Measurements from ENCODE around the gene SCMH1.
"Not testable (repeated sequence)": the region's sequence is repeated elsewhere in the genome, so short reads cannot be mapped to it uniquely, and the experiment has no call there.

Gene SCMH1

DNA sequence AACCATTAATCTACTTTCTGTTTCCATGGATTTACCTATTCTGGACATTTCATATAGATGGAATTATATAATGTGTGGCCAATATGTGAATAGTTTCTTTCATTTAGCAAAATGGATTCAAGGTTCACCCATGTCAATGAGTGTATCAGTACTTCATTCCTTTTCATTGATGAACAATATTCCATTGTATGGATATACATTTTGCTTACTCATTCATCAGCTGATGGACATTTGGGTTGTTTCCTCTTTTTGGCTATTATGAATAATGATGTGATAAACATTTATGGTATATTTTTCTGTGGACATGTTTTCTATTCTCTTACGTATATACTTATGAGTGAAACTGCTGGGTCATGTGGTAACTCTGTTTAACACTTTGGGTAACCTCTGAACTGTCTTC, 97.8 kb downstream of the SCMH1 start:
- Histone ChIP-seq H3K4me3 (no peak overlapping the region), H3K27ac (no peak overlapping the region)
- DNase-seq (ENCODE audit: low spot score), result no peak
- TF ChIP-seq CTCF (IDR thresholded peaks at IDR 0.05), result no peak

DNA sequence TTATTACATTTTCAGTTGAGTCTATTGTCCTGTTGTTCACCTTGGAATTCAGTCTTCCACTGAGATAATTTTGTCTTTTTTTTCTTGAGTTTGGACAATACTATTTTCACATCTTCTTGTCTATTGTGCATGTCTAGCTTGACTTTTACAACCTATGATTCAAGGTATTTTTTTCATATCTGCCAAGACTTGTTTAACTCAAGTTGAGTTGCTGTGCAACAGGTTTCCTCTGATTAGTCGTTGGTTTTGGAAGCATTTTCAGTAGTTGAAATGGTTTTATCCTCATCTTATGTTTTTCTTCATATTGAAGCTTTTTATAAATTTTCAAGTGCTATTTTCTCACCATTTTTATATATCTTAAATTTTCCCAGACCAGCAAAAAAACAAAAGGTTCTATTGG, 103.6 kb downstream of the SCMH1 start:
- H3K27ac ChIP-seq, result no peak overlapping the region
- no peak overlapping the region for H3K4me3 ChIP-seq
- DNase-seq (ENCODE audit: low spot score), result no peak
- no peak for TF ChIP-seq CTCF (IDR thresholded peaks at IDR 0.05)

DNA sequence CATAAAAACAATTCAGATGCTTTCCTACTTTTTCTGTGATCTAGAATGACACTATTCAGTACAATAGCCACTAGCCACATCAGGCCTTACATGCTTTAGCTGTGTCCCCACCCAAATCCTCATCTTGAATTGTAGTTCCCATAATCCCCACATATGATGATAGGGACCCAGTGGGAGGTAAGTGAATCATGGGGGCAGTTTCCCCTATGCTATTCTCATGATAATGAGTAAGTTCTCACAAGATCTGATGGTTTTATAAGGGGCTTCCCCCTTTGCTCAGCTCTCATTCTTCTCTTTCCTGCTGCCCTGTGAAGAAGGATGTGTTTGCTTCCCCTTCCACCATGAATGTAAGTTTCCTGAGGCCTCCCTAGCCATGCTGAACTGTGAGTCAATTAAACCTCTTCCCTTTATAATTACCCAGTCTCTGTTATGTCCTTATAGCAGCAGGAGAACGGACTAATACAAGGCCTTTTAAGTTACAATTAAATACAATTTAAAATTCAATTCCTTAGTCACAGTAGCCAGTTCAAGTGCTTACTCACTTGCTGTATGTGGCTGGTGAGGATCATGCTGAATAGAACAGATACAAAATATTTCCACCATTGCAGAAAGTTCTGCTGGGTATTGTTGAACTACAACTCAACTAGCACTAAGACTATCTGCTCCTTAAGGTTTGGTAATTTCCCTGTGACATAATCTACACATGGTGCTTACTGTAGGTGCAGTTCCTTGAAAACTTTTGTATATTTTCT, 106.7 kb downstream of the SCMH1 start:
- H3K27ac ChIP-seq, result no peak overlapping the region
- DNase-seq (ENCODE audit: low spot score), result no peak
- no peak for TF ChIP-seq CTCF (IDR thresholded peaks at IDR 0.05)
- H3K4me3 ChIP-seq, result no peak overlapping the region

DNA sequence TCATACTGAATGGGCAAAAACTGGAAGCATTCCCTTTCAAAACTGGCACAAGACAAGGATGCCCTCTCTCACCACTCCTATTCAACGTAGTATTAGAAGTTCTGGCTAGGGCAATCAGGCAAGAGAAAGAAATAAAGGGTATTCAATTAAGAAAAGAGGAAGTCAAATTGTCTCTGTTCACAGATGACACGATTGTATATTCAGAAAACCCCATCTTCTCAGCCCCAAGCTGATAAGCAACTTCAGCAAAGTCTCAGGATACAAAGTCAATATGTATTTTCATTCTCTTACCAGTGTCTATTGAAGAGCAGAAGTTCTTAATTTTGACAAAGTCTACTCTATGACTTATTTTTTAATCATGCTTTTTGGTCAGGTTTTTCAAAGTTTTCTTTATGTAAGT, 107.8 kb downstream of the SCMH1 start:
- DNase-seq (ENCODE audit: low spot score); H3K27ac ChIP-seq; H3K4me3 ChIP-seq: not testable (repeated sequence)

GRCh38 chr1:41122851-41123518, 119.1 kb downstream of the SCMH1 start:
- no peak for TF ChIP-seq CTCF (IDR thresholded peaks at IDR 0.05)
- no peak for DNase-seq (ENCODE audit: low spot score)
- Histone ChIP-seq H3K4me3 (no peak overlapping the region), H3K27ac (no peak overlapping the region)

DNA sequence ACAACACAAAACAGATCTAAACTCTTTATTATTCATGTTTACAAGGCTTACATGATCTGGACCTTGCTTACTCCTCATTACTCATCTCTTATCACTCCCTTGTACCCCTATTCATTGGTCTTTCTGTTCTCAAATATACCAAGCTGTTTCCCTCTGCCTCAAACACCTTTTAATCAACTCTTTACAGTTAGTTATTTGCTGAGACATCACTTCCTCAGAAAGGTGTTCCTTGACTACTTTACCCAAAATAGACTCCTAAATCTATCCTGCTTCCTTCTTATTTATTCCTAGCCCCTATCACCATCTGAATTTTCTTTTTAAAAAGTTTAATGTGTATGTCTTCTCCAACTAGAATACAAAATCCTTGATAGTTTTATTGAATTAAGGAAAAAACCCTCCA, 120.0 kb downstream of the SCMH1 start:
- no peak for DNase-seq (ENCODE audit: low spot score)
- TF ChIP-seq CTCF (IDR thresholded peaks at IDR 0.05), result no peak
- no peak overlapping the region for H3K4me3 ChIP-seq
- no peak overlapping the region for H3K27ac ChIP-seq

- no peak overlapping the region for H3K4me3 ChIP-seq
Observed at GRCh38 chr1:41118645-41119044, 123.5 kb downstream of the SCMH1 start.

GRCh38 chr1:41117241-41117640, 124.9 kb downstream of the SCMH1 start:
- H3K27ac ChIP-seq; H3K4me3 ChIP-seq; DNase-seq (ENCODE audit: low spot score): not testable (repeated sequence)

More at GRCh38 chr1:41118645-41119044, 123.5 kb downstream of the SCMH1 start:
- DNase-seq (ENCODE audit: low spot score), result no peak
- TF ChIP-seq CTCF (IDR thresholded peaks at IDR 0.05), result no peak
- H3K27ac ChIP-seq, result no peak overlapping the region
